GM18909 (cell line): ENCODE measurements around the gene ZNF784.

Experiments
- ATAC-seq: cut with Tn5 transposase; IDR thresholded peaks from one replicate; pipeline ENCODE4 v1.9.1; 2021; ENCODE audit warnings: mild to moderate bottlenecking; ENCODE audit not compliant: unreplicated experiment, poor library complexity

The ZNF784 gene, protein sequence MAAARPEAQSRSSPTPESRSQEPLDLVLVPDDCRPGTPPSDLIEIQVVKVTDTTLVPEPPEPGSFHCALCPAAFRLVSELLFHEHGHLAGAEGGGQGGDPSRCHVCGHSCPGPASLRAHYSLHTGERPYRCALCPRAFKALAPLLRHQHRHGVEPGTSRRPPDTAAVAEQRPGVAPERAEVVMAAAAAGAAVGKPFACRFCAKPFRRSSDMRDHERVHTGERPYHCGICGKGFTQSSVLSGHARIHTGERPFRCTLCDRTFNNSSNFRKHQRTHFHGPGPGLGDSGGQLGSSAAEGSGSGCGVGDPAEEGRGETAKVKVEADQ

DNA sequence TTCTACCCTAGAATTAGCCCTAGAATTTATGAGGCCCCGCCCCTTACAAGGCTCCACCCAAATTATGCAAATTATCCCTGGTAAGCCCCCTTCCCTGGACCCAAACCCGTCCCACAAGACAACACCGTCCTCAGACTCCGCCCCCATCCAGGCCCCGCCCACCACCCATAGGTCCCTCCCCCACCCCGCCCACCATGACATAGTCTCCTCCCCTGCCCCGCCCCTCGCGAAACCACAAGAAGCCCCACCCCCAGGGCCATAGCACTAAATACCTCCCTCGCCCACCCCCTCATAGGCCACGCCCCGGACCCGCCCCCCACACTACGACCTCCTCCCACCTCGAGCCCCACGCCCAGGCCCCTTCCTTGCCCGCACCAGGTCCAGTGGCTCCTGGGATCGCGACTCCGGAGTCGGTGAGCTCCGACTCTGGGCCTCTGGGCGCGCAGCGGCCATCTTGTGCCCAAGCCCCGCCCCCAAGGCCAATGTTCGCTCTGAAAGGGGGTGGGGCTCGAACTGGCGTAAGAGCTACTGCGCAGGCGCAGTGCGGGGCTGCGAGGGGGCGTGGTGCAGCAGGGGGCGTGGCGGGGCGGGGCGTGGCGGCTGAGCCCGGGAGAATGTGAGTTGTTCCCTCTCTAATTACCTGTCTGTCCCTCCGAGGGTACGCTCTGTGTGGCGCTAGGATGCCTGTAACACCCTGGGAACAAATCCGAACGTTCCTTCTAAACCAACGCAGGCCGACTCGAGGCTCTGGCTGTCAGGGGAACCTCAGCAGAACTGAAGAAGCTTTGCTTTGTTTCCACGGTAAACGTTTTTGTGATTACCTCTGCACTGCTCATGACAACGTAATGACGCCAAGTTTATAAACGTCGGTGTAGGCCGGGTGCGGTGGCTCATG lies at the start of gene ZNF784:
Gene ZNF784, minus strand, starts transcription at position 458 of the 895 bp plus-strand sequence. Its CDS starts 5 bp downstream, at position 453.
- peak; percentile 71 for ATAC-seq

DNA sequence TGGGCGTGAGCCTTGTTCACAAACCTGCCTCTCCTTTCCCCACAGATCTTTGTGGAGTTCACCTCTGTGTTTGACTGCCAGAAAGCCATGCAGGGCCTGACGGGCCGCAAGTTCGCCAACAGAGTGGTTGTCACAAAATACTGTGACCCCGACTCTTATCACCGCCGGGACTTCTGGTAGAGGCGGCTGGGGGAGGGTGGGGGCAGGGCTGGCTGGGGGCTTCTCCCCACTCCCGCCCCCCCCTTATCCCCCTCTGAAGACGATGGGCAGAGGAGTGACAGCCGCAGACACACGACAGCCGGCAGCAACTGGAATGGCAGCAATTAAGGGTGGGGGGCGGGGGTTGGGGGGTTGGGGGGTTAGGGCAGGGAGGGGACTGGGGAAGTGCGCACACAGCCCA lies 49.5 kb upstream of the ZNF784 start:
- no peak for ATAC-seq

DNA sequence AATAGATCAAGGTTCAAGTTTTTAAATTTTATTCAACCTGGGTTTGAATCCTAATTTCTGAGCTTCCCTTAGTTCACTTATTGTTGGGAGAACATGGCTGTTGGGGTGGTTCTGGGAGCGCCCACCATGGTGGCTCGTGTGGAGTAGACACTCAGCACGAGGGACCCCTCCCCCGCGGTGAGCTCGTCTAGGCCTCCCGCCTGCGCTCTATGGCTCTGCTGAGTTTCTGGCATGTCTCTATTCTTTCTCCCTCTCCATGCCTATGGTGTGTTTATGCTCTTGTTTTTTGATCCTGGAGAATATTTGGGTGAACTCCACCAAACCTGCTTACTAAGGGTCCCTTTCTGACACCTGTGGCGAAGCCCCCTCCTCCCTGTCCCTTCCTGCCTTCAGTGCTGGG lies 49.1 kb upstream of the ZNF784 start:
- ATAC-seq = no peak

DNA sequence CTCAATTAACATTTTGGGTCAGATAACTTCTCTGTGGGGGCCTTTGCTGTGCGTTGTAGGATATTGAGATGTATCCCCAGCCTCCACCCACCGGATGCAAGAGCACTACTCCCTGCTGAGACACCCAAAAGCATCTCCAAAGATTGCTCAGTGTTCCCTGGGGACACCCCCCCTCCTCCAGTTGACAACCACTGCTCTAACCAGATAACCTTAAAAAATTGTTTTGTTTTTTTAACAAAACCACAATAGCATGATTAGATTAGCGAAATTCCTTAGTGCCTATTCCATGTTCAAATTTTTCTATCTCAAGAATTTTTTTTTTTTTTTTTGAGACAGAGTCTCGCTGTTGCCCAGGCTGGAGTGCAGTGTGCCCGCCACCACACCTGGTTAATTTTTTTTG lies 48.1 kb upstream of the ZNF784 start:
- no peak for ATAC-seq

DNA sequence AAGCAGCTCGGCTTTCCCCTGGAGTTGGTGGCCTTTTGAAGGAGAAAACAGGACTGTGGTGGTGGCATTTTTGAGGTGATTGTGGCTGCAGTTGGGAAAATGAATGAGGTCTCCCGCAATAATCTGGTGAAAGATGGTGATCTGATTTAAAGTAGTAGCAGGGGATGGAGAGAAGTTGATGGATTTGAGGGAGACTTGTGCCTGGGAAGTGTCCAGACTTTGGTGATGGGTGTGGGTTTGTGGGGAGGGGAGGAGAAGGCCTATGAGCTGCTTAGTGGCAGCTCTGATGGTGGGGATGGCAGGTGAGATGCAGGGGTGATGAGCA lies 46.6 kb upstream of the ZNF784 start:
- no peak for ATAC-seq

DNA sequence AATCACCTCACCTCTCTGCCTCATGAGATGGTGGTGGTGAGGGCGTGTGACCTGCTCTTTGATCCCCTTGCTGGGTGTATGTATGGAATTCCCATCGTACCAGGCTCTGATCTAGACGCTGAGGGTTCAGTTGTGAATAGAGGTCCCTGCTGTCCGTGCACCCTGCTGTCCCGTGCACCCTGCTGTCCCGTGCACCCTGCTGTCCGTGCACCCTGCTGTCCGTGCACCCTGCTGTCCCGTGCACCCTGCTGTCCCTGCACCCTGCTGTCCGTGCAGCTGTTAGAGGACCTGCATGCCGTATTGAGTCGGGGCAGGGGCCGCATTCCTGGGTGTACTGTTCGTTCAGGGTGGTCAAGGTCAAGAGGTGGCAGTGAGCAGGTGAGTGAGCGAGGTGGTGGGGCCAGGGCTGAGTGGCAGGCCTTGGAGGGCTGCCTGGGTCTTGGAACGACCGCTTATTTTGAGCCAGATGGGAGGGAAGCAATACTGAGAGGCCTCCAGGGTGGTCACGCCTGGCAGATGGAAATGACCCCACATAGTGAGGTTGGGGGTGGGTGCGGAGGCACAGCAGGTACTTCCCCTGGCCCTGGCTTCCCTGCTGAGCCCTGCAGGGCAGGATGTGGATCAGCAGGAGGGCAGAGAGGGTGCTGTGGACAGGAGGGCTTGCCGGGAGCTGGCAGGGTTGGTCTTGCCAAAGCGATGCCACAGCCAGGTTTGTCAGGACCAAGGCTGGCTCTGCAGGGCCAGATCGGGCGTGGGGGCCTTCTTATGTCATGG lies 46.1 kb upstream of the ZNF784 start:
- ATAC-seq = no peak

DNA sequence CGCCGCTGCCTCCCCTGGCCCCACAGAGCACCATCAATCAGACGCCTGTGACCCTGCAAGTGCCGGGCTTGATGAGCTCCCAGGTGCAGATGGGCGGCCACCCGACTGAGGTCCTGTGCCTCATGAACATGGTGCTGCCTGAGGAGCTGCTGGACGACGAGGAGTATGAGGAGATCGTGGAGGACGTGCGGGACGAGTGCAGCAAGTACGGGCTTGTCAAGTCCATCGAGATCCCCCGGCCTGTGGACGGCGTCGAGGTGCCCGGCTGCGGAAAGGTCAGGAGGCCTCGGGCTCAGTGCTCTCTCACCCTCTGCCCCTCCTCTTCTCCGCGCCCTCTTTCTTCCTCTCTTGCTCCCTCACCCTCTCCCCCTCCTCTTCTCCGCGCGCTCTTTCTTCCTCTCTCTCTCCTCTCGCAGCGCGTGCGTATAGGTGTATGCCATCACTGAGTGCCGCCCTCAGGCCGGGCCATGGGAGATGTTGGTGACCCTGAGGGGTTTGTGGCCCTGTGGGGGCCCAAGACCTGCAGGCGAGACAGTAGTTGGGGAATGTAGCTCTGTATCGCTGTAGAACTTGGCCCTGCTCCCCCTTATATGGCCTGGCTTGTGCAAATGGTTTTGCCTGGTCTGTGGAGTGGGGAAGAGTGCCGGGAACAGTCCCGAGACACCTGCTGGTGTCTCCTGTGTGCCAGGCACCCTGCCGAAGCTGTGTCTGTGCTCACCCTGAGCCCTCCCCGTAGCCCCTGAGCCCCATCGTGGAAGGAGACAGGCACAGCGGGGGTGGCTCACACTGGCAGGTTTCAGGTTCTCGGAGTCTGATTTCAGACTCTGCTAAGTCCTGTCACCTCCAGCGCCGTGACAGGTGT lies 45.3 kb upstream of the ZNF784 start:
- no peak for ATAC-seq

DNA sequence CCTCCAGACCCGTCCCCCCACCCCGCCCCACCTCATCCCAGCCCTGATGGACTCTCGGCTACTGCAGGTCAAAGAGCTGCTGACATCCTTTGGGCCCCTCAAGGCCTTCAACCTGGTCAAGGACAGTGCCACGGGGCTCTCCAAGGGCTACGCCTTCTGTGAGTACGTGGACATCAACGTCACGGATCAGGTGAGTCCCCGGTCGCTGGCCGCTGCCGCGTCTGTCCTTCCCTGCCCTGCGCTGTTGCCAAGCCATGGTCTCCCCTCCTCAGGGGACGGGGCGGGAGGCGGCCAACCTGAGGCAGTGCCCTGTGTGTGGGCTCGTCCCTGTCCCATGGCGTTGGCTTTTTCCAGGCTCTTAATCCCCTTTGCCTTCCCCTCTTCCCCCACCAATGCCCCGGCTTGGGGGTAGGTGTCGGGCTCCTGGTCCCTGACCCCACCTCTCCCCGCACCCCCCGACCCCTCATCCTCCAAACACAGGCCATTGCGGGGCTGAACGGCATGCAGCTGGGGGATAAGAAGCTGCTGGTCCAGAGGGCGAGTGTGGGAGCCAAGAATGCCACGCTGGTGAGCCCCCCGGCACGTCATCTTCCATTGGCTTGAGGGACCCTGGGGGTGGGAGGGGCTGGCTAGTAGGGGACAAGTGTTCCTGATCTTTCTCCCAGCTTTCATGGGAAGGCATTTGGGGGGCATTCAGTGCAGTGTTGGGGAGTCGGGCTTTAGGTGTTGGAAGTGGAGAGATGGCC lies 44.4 kb upstream of the ZNF784 start:
- no peak for ATAC-seq

DNA sequence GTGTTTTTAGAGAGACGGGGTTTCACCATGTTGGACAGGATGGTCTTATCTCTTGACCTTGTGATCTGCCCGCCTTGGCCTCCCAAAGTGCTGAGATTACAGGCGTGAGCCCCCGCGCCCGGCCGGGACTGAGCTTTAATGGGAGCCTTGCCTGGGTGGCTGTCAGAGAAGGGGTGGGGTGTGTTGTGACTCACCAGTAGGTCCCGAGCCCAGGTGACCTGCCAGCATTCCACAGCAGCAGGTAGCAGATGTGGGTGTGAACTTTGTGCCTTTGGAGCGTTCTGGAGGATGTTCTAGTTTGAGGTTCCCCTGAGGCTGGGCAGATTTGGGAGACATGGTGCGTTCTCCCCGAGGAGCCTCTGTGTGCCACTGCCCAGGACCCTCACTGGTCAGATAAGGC lies 43.6 kb upstream of the ZNF784 start:
- no peak for ATAC-seq

DNA sequence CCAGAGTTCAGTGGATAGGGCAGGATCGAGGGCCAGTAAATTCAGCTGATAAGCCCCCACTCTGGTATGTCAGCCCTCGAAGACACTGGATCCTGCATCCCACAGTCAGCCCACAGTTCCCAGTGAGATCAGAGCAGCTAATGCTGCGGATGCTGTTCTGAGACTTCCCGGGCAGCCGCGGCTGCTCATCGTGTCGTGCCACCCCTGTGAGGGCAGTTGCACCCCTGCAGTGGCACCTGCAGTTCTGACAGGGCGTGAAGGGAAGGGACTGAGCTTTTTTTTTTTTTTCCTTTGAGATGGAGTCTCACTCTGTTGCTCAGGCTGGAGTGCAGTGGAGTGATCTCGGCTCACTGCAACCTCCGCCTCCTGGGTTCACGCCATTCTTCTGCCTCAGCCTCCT lies 43.1 kb upstream of the ZNF784 start:
- ATAC-seq = no peak

DNA sequence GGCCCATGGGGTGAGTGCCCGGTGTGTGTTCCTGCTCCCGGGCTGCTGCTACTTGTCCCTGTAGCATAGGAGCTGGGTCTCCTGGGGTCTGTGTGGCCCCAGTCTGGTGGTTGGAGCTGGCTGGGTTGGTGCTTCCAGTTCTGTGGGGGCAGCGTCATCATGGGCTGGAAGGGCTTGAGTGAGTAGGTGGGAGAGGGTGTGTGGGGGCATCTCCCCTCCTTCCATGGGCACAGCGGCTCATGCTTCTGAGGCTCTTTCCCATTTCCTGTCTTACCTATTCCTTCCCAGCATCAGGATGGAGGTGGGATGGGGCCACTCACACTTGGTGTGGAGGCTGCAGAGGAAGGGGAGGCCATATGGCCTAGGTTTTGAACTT lies 42.6 kb upstream of the ZNF784 start:
- no peak for ATAC-seq

DNA sequence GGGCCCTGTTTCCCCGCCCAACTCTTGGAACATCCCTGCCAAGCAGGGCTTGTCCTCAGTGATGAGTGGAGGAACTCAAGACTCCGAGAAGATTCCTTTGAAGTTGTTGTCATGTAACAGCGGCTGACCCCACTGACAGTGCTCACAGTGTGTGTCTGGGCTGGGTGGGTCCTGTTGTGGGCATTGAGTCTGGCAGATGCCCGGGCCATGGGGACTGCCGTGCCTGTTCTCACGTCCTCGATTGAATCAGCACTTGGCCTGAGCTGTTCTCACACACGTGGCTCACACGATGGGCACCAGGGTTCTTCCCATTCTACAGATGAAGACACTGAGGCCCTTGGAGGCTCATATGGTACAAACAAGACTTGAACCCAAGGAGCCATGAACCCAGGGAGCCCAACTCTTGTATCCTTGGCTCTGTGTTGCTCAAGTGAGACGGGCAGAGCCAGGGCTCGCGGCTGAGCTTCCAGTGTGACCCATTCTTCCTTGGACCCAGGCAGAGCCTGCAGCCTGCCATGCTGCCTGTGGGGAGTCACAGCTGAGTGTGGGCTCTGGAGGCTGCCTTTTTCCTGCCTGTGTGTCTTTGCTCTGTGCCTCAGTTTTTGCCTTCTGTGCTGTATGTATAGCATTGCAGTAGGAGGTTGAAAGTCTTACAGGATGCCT lies 42.1 kb upstream of the ZNF784 start:
- ATAC-seq = no peak

DNA sequence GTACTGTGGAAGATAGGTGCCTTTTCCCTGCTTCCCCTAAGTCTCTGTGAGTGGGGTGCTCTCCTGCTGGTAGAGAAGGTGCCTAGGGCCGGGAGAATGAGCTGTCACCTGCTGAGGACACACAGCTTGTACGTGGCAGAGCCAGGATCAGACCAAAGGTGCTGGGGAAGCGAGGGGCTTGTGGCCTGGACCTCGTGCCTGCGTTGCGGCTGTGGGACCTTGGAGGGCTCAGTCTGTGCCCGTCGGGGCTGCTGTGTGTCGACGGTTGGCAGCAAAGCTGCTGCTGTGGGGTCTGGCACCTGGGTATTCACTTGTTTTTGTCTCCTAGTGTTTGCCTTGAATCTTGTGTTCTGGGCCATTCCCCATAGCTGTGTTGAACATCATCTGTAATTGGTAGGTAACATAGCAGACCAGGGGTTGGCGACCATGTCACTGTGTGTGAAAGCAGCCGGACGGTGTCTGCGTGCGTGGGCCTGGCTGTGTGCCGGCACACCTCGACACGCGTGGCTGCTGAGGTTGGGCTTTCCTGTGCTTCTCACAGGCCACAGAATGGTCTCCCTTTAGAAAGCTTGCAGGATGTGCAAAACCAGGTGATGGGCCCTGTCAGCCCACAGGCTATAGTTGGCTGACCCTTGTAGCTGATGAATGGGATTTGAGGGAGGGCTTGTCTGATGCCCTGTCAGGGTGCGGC lies 39.6 kb upstream of the ZNF784 start:
- no peak for ATAC-seq

DNA sequence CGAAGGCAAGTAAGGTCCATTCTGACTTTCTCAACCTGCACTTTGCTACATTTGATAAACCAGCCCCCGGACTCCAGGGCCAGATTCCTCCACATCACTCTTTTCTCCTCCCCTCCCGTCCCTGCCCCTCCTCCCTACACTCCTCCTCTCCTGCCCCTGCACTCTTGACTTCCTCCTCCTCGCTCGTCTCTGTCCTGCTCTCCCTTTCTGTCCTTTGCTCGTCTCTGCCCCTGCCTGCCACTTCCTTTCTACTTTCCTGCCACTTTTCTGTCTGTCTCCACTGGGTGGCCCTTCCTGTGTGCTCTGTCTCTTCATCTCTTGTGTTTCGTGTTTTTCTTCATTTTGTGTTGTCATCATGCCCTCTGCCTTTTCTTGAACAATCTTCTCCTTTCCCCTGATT lies 37.5 kb upstream of the ZNF784 start:
- ATAC-seq = no peak

DNA sequence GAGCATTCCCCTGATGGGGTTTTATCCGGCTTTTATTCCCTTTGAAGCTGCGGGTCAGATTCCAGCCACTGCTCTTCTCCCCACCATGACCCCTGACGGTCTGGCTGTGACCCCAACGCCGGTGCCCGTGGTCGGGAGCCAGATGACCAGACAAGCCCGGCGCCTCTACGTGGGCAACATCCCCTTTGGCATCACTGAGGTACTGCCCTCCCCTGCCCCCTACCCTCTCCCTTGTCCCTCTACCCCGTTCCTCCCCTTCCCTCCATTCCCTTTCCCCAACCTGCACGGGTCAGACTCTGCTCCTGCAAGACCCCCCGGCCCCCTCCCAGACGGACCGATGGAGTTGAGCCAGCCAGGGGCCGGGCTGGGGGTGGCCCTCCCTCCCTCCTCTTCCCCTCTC lies 36.6 kb upstream of the ZNF784 start:
- ATAC-seq = no peak

DNA sequence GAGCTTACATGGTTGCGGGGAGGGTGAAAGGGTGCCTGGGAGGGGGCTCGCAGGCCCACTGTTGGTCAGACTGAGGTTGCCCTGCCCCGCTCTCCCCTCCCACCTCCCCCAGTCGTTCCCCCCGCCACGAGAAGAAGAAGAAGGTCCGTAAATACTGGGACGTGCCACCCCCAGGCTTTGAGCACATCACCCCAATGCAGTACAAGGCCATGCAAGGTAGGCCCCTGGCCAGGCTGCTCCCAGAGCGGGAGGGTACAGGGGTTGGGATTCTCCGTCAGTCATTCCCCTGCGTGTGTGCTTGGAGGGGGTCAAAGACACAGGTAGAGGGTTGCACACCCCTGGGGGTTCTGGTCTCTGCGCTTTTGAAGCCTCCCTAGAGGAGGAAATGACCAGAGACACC lies 36.0 kb upstream of the ZNF784 start:
- no peak for ATAC-seq

DNA sequence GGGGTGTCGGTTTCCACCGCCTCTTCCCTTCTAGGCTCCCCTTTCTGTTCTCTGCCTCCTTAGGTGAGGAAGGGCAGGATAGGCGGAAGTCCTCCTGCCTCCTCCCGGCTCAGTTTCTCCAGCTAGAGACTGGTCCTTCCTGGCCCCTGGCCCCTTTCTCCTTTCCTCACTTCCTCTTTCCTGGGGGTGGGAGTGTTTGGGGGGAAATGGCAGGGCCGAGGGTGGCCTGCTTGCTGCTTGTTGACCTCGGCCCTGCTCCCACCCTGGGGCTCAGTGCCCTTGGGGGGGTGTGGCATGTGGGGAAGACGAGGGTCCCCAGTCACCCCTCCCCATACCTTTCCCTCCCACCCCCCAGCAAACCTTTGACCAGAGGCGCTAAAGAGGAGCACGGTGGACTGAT lies 35.5 kb upstream of the ZNF784 start:
- ATAC-seq = no peak

DNA sequence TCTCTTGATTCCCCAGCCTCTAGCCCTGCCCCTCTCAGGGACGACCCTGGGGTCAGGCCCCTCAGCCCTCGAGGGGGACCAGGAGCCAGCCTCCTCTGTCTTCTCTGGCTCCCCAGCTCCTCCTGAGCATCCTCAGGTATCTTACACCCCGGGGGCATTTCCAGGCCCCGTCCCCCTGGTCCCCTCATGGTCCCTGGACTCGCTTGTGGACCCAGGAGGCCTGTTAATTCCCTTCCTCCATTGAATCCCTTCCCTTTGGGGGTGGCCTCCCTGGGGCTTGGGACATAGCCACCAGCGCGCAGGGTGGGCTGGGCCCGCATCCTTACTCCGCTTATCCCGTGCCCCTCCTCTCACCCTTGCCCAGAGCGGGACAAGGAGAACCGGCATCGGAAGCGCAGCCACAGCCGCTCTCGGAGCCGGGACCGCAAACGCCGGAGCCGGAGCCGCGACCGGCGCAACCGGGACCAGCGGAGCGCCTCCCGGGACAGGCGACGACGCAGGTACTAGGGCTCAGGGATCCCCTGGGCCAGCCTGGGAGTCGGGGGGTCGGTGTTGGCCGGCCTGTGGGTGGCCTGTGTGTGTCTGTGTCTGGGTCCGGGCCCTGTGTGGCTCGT lies 34.6 kb upstream of the ZNF784 start:
- ATAC-seq = no peak
